ENCODE measurements around the gene DIP2A.
A peak's percentile ranks its signal among the peaks of the same experiment; 100 is the strongest.
"Not testable (repeated sequence)": the region's sequence is repeated elsewhere in the genome, so short reads cannot be mapped to it uniquely, and the experiment has no call there.

DIP2A gene

GRCh38 chr21:46459024-46459355, 299 bp downstream of the DIP2A start:
- peak overlapping the region; percentile 91 for H3K4me3 Mint-ChIP-seq
- no peaks in the 10 kb centered on the region for H3K27me3 Mint-ChIP-seq
- H3K27ac Mint-ChIP-seq (ENCODE audit: low read depth), result no peak overlapping the region
- H3K9me3 Mint-ChIP-seq, result no peaks in the 10 kb centered on the region
- peaks cover 9% of the 10 kb centered on the region for H3K36me3 Mint-ChIP-seq (ENCODE audit: insufficient read depth)
- ATAC-seq (replicated peaks; ENCODE audit: extremely low read depth, poor library complexity, severe bottlenecking), result no peak
- peaks cover 53% of the 10 kb centered on the region for H3K4me1 Mint-ChIP-seq
- DNase-seq (ENCODE audit: low spot score in 2 of 2), result no peak

GRCh38 chr21:46459356-46460112, 843 bp downstream of the DIP2A start:
- Mint-ChIP-seq H3K27me3 (no peaks in the 10 kb centered on the region), H3K9me3 (no peaks in the 10 kb centered on the region), H3K27ac (ENCODE audit: low read depth) (peak overlapping the region; percentile 91), H3K36me3 (ENCODE audit: insufficient read depth) (peaks cover 12% of the 10 kb centered on the region), H3K4me1 (peaks cover 53% of the 10 kb centered on the region), H3K4me3 (peak overlapping the region; percentile 91)
- DNase-seq (ENCODE audit: low spot score in 2 of 2) (no peak), ATAC-seq (replicated peaks; ENCODE audit: extremely low read depth, poor library complexity, severe bottlenecking) (no peak)

GRCh38 chr21:46461909-46462308, 3.2 kb downstream of the DIP2A start:
- Mint-ChIP-seq H3K27ac (ENCODE audit: low read depth) (peak overlapping the region; percentile 39), H3K27me3 (no peaks in the 10 kb centered on the region), H3K4me1 (peaks cover 33% of the 10 kb centered on the region), H3K4me3 (no peak overlapping the region), H3K9me3 (no peaks in the 10 kb centered on the region), H3K36me3 (ENCODE audit: insufficient read depth) (peaks cover 12% of the 10 kb centered on the region)
- DNase-seq (ENCODE audit: low spot score in 2 of 2) (no peak), ATAC-seq (replicated peaks; ENCODE audit: extremely low read depth, poor library complexity, severe bottlenecking) (no peak)

- peaks cover 40% of the 10 kb centered on the region for H3K4me1 Mint-ChIP-seq
- H3K27me3 Mint-ChIP-seq, result not testable (repeated sequence)
Observed at GRCh38 chr21:46465153-46465552, 6.5 kb downstream of the DIP2A start.

GRCh38 chr21:46465651-46466050, 7.0 kb downstream of the DIP2A start:
- H3K9me3 Mint-ChIP-seq, result no peaks in the 10 kb centered on the region
- H3K4me1 Mint-ChIP-seq, result peaks cover 40% of the 10 kb centered on the region
- H3K36me3 Mint-ChIP-seq (ENCODE audit: insufficient read depth), result peaks cover 14% of the 10 kb centered on the region
- H3K27ac Mint-ChIP-seq (ENCODE audit: low read depth), result no peak overlapping the region
- ATAC-seq (replicated peaks; ENCODE audit: extremely low read depth, poor library complexity, severe bottlenecking), result no peak
- H3K27me3 Mint-ChIP-seq, result no peaks in the 10 kb centered on the region
- no peak overlapping the region for H3K4me3 Mint-ChIP-seq
- no peak for DNase-seq (ENCODE audit: low spot score in 2 of 2)

More at GRCh38 chr21:46465153-46465552, 6.5 kb downstream of the DIP2A start:
- peak overlapping the region; percentile 52 for H3K27ac Mint-ChIP-seq (ENCODE audit: low read depth)
- H3K4me3 Mint-ChIP-seq; DNase-seq (ENCODE audit: low spot score in 2 of 2); H3K9me3 Mint-ChIP-seq; ATAC-seq (replicated peaks; ENCODE audit: extremely low read depth, poor library complexity, severe bottlenecking): not testable (repeated sequence)
- H3K36me3 Mint-ChIP-seq (ENCODE audit: insufficient read depth), result peaks cover 14% of the 10 kb centered on the region

GRCh38 chr21:46468108-46468774, 9.6 kb downstream of the DIP2A start:
- Mint-ChIP-seq H3K27ac (ENCODE audit: low read depth) (peak overlapping the region; percentile 10), H3K27me3 (no peaks in the 10 kb centered on the region), H3K4me1 (peaks cover 37% of the 10 kb centered on the region), H3K4me3 (no peak overlapping the region), H3K36me3 (ENCODE audit: insufficient read depth) (peaks cover 14% of the 10 kb centered on the region), H3K9me3 (no peaks in the 10 kb centered on the region)
- ATAC-seq (replicated peaks; ENCODE audit: extremely low read depth, poor library complexity, severe bottlenecking), result no peak
- DNase-seq (ENCODE audit: low spot score in 2 of 2), result no peak

GRCh38 chr21:46469275-46469674, 10.6 kb downstream of the DIP2A start:
- peak overlapping the region; percentile 10 for H3K27ac Mint-ChIP-seq (ENCODE audit: low read depth)
- H3K4me1 Mint-ChIP-seq, result peaks cover 43% of the 10 kb centered on the region

GRCh38 chr21:46471514-46471913, 12.8 kb downstream of the DIP2A start:
- no peak for ATAC-seq (replicated peaks; ENCODE audit: extremely low read depth, poor library complexity, severe bottlenecking)

More at GRCh38 chr21:46469275-46469674, 10.6 kb downstream of the DIP2A start:
- peaks cover 13% of the 10 kb centered on the region for H3K36me3 Mint-ChIP-seq (ENCODE audit: insufficient read depth)
- H3K9me3 Mint-ChIP-seq, result no peaks in the 10 kb centered on the region
- DNase-seq (ENCODE audit: low spot score in 2 of 2) (no peak), ATAC-seq (replicated peaks; ENCODE audit: extremely low read depth, poor library complexity, severe bottlenecking) (no peak)
- no peaks in the 10 kb centered on the region for H3K27me3 Mint-ChIP-seq
- H3K4me3 Mint-ChIP-seq, result no peak overlapping the region

GRCh38 chr21:46472246-46472645, 13.6 kb downstream of the DIP2A start:
- no peak overlapping the region for H3K27ac Mint-ChIP-seq (ENCODE audit: low read depth)
- no peaks in the 10 kb centered on the region for H3K27me3 Mint-ChIP-seq
- DNase-seq (ENCODE audit: low spot score in 2 of 2) (no peak), ATAC-seq (replicated peaks; ENCODE audit: extremely low read depth, poor library complexity, severe bottlenecking) (no peak)
- peaks cover 5% of the 10 kb centered on the region for H3K36me3 Mint-ChIP-seq (ENCODE audit: insufficient read depth)
- peaks cover 54% of the 10 kb centered on the region for H3K4me1 Mint-ChIP-seq
- no peak overlapping the region for H3K4me3 Mint-ChIP-seq
- H3K9me3 Mint-ChIP-seq, result no peaks in the 10 kb centered on the region

More at GRCh38 chr21:46471514-46471913, 12.8 kb downstream of the DIP2A start:
- H3K4me3 Mint-ChIP-seq, result no peak overlapping the region
- no peaks in the 10 kb centered on the region for H3K27me3 Mint-ChIP-seq
- peaks cover 7% of the 10 kb centered on the region for H3K36me3 Mint-ChIP-seq (ENCODE audit: insufficient read depth)
- H3K4me1 Mint-ChIP-seq, result peaks cover 54% of the 10 kb centered on the region
- H3K9me3 Mint-ChIP-seq, result no peaks in the 10 kb centered on the region
- peak overlapping the region; percentile 19 for H3K27ac Mint-ChIP-seq (ENCODE audit: low read depth)
- DNase-seq (ENCODE audit: low spot score in 2 of 2), result no peak

GRCh38 chr21:46474382-46474781, 15.7 kb downstream of the DIP2A start:
- Mint-ChIP-seq H3K36me3 (ENCODE audit: insufficient read depth) (peaks cover 7% of the 10 kb centered on the region), H3K27me3 (no peaks in the 10 kb centered on the region), H3K4me1 (peaks cover 43% of the 10 kb centered on the region), H3K9me3 (no peaks in the 10 kb centered on the region), H3K27ac (ENCODE audit: low read depth) (peak overlapping the region; percentile 49), H3K4me3 (no peak overlapping the region)
- DNase-seq (ENCODE audit: low spot score in 2 of 2) (no peak), ATAC-seq (replicated peaks; ENCODE audit: extremely low read depth, poor library complexity, severe bottlenecking) (no peak)

- Mint-ChIP-seq H3K36me3 (ENCODE audit: insufficient read depth) (peaks cover 9% of the 10 kb centered on the region), H3K4me3 (no peak overlapping the region), H3K9me3 (no peaks in the 10 kb centered on the region), H3K27ac (ENCODE audit: low read depth) (no peak overlapping the region), H3K4me1 (peaks cover 43% of the 10 kb centered on the region), H3K27me3 (no peaks in the 10 kb centered on the region)
- ATAC-seq (replicated peaks; ENCODE audit: extremely low read depth, poor library complexity, severe bottlenecking), result no peak
- no peak for DNase-seq (ENCODE audit: low spot score in 2 of 2)
Observed at GRCh38 chr21:46475296-46475695, 16.6 kb downstream of the DIP2A start.

- no peak overlapping the region for H3K27ac Mint-ChIP-seq (ENCODE audit: low read depth)
- H3K4me3 Mint-ChIP-seq, result no peak overlapping the region
- H3K36me3 Mint-ChIP-seq (ENCODE audit: insufficient read depth), result peaks cover 9% of the 10 kb centered on the region
- H3K27me3 Mint-ChIP-seq, result no peaks in the 10 kb centered on the region
- DNase-seq (ENCODE audit: low spot score in 2 of 2) (no peak), ATAC-seq (replicated peaks; ENCODE audit: extremely low read depth, poor library complexity, severe bottlenecking) (no peak)
- peaks cover 36% of the 10 kb centered on the region for H3K4me1 Mint-ChIP-seq
- H3K9me3 Mint-ChIP-seq, result no peaks in the 10 kb centered on the region
Observed at GRCh38 chr21:46477765-46478164, 19.1 kb downstream of the DIP2A start.

- no peaks in the 10 kb centered on the region for H3K27me3 Mint-ChIP-seq
- no peaks in the 10 kb centered on the region for H3K9me3 Mint-ChIP-seq
- no peak overlapping the region for H3K27ac Mint-ChIP-seq (ENCODE audit: low read depth)
- no peak overlapping the region for H3K4me3 Mint-ChIP-seq
- ATAC-seq (replicated peaks; ENCODE audit: extremely low read depth, poor library complexity, severe bottlenecking) (no peak), DNase-seq (ENCODE audit: low spot score in 2 of 2) (no peak)
- peaks cover 43% of the 10 kb centered on the region for H3K4me1 Mint-ChIP-seq
- H3K36me3 Mint-ChIP-seq (ENCODE audit: insufficient read depth), result peaks cover 9% of the 10 kb centered on the region
Observed at GRCh38 chr21:46478910-46479309, 20.2 kb downstream of the DIP2A start.
